ENCODE data around the gene FOCAD.

The FOCAD gene

GRCh38 chr9:20740929-20741582, 57.0 kb downstream of the FOCAD start:
- DNase-seq: no peak

GRCh38 chr9:20742833-20743232, 58.8 kb downstream of the FOCAD start:
- no peak for DNase-seq

- DNase-seq: no peak
These were observed 60.1 kb downstream of the FOCAD start for GRCh38 chr9:20744036-20744630.

GRCh38 chr9:20746967-20747366, 62.9 kb downstream of the FOCAD start:
- DNase-seq: no peak

GRCh38 chr9:20749496-20750198, 65.6 kb downstream of the FOCAD start:
- DNase-seq: no peak

GRCh38 chr9:20753761-20754160, 69.7 kb downstream of the FOCAD start:
- no peak for DNase-seq

- DNase-seq: no peak
These were observed 70.5 kb downstream of the FOCAD start for GRCh38 chr9:20754556-20754955.

GRCh38 chr9:20760246-20760891, 76.3 kb downstream of the FOCAD start:
- no peak for DNase-seq

- no peak for DNase-seq
These were observed 86.9 kb downstream of the FOCAD start for GRCh38 chr9:20770947-20771346.

- DNase-seq: no peak
These were observed 87.7 kb downstream of the FOCAD start for GRCh38 chr9:20771729-20772128.

- DNase-seq: no peak
These were observed 91.6 kb downstream of the FOCAD start for GRCh38 chr9:20775683-20776082.

- DNase-seq: no peak
These were observed 97.0 kb downstream of the FOCAD start for GRCh38 chr9:20781092-20781491.

- no peak for DNase-seq
These were observed 98.2 kb downstream of the FOCAD start for GRCh38 chr9:20782289-20782688.

- no peak for DNase-seq
These were observed 99.3 kb downstream of the FOCAD start for GRCh38 chr9:20783057-20784038.

GRCh38 chr9:20784196-20784595, 100.1 kb downstream of the FOCAD start:
- no peak for DNase-seq

GRCh38 chr9:20786807-20787206, 102.7 kb downstream of the FOCAD start:
- no peak for DNase-seq

- DNase-seq: no peak
These were observed 104.7 kb downstream of the FOCAD start for GRCh38 chr9:20788526-20789451.

GRCh38 chr9:20790721-20791120, 106.7 kb downstream of the FOCAD start:
- DNase-seq: no peak

GRCh38 chr9:20791682-20792081, 107.6 kb downstream of the FOCAD start:
- DNase-seq: no peak

- no peak for DNase-seq
These were observed 120.6 kb downstream of the FOCAD start for GRCh38 chr9:20804489-20805250.

- DNase-seq: no peak
These were observed 121.7 kb downstream of the FOCAD start for GRCh38 chr9:20805766-20806165.
